ENCODE measurements around the gene NFYB. TPM values are rescaled to one million over a fixed set of nuclear protein-coding genes. Genes with fewer than 3 reads are reported as not detected.

Gene NFYB
- polyA plus RNA-seq, 1 of the 3 experiments (the other 2 are of a cell fraction): 11.0 TPM

DNA sequence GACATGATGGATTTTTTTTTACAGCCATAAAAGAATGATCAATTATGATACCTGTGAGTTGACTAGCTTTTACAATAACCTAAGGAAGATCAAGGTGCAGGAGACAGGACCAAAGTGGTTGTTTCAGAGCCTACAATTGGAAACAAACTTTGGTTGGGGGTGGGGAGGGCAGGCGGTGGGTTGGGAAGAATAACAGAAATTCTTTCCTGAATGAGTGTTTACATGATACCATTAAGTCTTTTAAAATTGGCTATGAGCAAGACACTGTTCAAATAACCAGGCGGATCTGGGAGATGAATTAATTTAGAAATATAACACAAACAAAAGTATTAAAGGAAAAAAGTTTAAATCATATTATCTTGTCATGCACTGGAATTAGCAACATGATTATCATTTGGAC is 7.2 kb downstream of the NFYB start:
- Histone ChIP-seq H3K4me1 (ENCODE audit: control insufficient read depth in 1 of 2, insufficient read depth in 2 of 2, low read depth in 1 of 2, low read length in 1 of 2) (peaks cover 24 to 29% of the 10 kb centered on the region in 2 experiments; a peak in 3 of 4 replicates), H3F3A (replicated peaks; ENCODE audit: insufficient read depth) (peaks cover 8% of the 10 kb centered on the region), H3K4me2 (no peak overlapping the region), H3K79me2 (ENCODE audit: insufficient read depth) (peaks cover 66% of the 10 kb centered on the region), H3K4me3 (ENCODE audit: low read depth in 2 of 2, low read length in 1 of 2) (no peak overlapping the region), H4K20me1 (ENCODE audit: insufficient read depth) (no peaks in the 10 kb centered on the region), H3K9me2 (no peaks in the 10 kb centered on the region), H3K27me3 (ENCODE audit: insufficient read depth) (no peaks in the 10 kb centered on the region), H2AFZ (ENCODE audit: low read depth) (no peak overlapping the region), H3K9me3 (no peaks in the 10 kb centered on the region), H3K9ac (no peak overlapping the region), H3K27ac (ENCODE audit: low read depth in 2 of 2, low read length in 1 of 2) (no peak overlapping the region), H3K36me3 (replicated peaks in 1 of 2; ENCODE audit: control insufficient read depth in 1 of 2, insufficient read depth in 2 of 2, low read length in 1 of 2) (peaks cover 62 to 64% of the 10 kb centered on the region in 2 experiments)
- POLR2A ChIA-PET: no interaction called here
- TF ChIP-seq, protein P1, sequence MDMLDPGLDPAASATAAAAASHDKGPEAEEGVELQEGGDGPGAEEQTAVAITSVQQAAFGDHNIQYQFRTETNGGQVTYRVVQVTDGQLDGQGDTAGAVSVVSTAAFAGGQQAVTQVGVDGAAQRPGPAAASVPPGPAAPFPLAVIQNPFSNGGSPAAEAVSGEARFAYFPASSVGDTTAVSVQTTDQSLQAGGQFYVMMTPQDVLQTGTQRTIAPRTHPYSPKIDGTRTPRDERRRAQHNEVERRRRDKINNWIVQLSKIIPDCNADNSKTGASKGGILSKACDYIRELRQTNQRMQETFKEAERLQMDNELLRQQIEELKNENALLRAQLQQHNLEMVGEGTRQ (IDR thresholded peaks at IDR 0.05; ENCODE audit: borderline replicate concordance, low read depth, low read length): no peak
- TF ChIP-seq, protein P2, sequence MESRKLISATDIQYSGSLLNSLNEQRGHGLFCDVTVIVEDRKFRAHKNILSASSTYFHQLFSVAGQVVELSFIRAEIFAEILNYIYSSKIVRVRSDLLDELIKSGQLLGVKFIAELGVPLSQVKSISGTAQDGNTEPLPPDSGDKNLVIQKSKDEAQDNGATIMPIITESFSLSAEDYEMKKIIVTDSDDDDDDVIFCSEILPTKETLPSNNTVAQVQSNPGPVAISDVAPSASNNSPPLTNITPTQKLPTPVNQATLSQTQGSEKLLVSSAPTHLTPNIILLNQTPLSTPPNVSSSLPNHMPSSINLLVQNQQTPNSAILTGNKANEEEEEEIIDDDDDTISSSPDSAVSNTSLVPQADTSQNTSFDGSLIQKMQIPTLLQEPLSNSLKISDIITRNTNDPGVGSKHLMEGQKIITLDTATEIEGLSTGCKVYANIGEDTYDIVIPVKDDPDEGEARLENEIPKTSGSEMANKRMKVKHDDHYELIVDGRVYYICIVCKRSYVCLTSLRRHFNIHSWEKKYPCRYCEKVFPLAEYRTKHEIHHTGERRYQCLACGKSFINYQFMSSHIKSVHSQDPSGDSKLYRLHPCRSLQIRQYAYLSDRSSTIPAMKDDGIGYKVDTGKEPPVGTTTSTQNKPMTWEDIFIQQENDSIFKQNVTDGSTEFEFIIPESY (IDR thresholded peaks at IDR 0.05; ENCODE audit: borderline replicate concordance, low read depth): no peak
- TF ChIP-seq CTCF (IDR thresholded peaks at IDR 0.05) (no peak), EZH2phosphoT487 (IDR thresholded peaks at IDR 0.05; ENCODE audit: borderline replicate concordance, low read depth) (no peak), FOXJ3 (CRISPR knock-in tag; IDR thresholded peaks at IDR 0.05) (no peak), YY1 (IDR thresholded peaks at IDR 0.05; ENCODE audit: low read depth) (no peak)
- TF ChIP-seq, protein P3, sequence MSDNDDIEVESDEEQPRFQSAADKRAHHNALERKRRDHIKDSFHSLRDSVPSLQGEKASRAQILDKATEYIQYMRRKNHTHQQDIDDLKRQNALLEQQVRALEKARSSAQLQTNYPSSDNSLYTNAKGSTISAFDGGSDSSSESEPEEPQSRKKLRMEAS (IDR thresholded peaks at IDR 0.05; ENCODE audit: low read depth): no peak
- TF ChIP-seq, protein P4, sequence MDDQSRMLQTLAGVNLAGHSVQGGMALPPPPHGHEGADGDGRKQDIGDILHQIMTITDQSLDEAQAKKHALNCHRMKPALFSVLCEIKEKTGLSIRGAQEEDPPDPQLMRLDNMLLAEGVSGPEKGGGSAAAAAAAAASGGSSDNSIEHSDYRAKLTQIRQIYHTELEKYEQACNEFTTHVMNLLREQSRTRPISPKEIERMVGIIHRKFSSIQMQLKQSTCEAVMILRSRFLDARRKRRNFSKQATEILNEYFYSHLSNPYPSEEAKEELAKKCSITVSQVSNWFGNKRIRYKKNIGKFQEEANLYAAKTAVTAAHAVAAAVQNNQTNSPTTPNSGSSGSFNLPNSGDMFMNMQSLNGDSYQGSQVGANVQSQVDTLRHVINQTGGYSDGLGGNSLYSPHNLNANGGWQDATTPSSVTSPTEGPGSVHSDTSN (IDR thresholded peaks at IDR 0.05): no peak
- TF ChIP-seq, protein P5, sequence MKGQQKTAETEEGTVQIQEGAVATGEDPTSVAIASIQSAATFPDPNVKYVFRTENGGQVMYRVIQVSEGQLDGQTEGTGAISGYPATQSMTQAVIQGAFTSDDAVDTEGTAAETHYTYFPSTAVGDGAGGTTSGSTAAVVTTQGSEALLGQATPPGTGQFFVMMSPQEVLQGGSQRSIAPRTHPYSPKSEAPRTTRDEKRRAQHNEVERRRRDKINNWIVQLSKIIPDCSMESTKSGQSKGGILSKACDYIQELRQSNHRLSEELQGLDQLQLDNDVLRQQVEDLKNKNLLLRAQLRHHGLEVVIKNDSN (IDR thresholded peaks at IDR 0.05; ENCODE audit: borderline replicate concordance, low read depth): no peak
- 42% methylated on average over 2 of the region's 2 CpGs for WGBS (ENCODE audit: low lambda C conversion rate)
- no peak for DNase-seq
- CTCF ChIA-PET: interaction anchor here (0.7 kb wide), 1 partner anchor 170 kb away, joined by 3 read pairs; no protein-coding TSS in a partner anchor

Data from SK-N-SH (cell line).